EL (cell line): ENCODE data around the gene FKBP10.
A peak's percentile ranks its signal among the peaks of the same experiment; 100 is the strongest.
"Not testable (repeated sequence)": the region's sequence is repeated elsewhere in the genome, so short reads cannot be mapped to it uniquely, and the experiment has no call there.

ENCODE experiments used
- DNase-seq: peaks from one replicate; pipeline ENCODE4 v3.0.0-alpha.2; 2016

The FKBP10 gene, protein sequence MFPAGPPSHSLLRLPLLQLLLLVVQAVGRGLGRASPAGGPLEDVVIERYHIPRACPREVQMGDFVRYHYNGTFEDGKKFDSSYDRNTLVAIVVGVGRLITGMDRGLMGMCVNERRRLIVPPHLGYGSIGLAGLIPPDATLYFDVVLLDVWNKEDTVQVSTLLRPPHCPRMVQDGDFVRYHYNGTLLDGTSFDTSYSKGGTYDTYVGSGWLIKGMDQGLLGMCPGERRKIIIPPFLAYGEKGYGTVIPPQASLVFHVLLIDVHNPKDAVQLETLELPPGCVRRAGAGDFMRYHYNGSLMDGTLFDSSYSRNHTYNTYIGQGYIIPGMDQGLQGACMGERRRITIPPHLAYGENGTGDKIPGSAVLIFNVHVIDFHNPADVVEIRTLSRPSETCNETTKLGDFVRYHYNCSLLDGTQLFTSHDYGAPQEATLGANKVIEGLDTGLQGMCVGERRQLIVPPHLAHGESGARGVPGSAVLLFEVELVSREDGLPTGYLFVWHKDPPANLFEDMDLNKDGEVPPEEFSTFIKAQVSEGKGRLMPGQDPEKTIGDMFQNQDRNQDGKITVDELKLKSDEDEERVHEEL

GRCh38 chr17:41812381-41813151, at the start of gene FKBP10:
TSS of gene FKBP10 (plus strand) at chr17:41813004. CDS start at chr17:41813035, 31 bp downstream.
- peak; percentile 90 for DNase-seq

DNA sequence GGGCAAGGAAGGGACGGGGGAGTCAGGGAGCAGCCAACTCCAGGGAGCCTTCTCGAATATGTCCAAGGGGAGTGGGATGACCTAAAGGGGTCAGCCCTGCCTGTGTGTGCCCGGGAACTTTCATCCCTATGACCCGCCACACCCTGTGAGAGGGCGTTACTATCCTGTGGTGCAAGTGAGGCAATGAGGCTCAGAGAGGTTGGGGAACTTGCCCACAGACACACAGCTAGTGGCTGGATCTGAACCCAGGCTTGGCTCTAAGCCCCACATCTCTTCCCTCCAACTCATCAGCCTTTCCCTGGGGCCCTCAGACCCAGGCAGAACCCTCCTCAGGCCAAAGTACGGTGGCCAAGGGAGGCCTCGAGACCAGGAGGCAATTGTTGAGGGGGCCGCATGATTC, 49.5 kb upstream of the FKBP10 start:
- DNase-seq: no peak

DNA sequence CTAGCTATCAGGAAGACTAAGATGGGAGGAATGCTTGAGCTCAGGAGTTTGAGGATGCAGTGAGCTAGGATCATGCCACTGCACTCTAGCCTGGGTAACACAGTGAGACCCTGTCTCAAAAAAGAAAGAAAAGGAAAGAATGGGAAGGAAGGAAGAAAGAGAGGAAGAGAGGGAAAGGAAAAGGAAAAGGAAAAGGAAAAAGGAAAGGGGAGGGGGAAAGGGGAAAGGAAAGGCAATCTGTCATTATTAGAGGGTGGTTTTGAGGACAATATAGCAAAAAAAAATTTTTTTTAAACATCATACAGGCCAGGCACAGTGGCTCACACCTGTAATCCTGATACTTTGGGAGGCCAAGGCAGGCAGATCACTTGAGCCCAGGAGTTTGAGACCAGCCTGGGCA, 46.7 kb upstream of the FKBP10 start:
- no peak for DNase-seq

DNA sequence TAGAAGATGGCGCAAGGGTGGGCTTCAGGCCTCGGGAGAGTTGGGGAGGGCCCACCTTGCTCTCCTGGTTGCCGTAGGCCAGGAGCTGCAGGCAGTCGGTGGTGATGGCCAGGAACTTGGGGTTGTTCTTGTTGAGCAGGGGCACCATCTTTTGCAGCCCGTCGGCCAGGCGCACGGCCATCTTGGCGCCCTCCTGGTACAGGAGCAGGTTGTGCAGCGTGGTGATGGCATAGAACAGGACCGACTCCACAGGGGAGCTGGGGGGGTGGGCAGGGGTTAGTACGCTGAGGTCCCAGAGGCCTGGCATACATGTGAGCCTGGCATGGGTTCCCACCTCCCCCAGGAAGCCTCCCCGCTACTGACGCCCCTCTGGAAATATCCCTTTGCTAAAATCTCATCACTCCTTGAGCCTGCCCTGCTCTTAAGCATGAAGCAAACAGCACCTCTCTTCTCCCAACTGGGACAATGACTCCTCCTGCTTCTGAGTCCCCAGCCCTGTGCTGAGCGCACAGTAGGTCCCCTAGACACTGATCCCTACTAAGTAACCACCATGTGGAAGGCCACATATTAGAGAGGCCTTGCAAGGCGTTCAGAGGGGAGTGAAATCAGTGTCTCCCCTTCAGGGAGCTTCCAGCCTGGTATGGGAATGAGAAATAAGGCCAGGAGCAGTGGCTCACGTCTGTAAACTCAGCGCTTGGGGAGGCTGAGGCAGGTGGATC, 45.3 kb upstream of the FKBP10 start:
- no peak for DNase-seq

DNA sequence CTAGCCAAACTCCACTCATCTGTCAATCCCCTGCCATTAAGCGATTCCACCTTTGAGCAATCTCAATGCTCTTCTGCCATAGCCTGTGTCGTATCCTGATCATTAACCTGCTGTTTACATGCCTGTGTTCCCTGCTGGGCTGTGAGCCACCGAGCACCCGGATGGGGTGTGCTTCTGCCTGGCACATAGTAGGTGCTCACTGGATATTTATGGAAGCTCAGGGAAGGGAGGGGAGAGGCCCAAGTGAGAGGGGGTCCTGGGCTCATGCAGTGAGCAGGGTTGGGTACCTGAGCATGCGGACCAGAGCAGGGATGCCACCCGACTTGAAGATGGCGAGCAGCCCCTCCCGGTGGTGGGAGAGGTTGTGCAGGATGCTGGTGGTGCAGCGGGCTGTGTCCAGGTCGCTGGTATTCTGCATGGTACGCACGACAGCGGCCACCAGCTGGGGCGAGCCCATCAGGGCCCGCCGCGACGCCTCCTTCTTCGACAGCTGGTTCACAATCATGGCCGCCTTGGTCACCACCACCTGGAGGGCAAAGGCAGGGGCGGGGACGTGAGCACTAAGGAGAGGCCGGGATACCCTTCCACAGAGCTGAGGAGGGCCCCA, 44.0 kb upstream of the FKBP10 start:
- DNase-seq: no peak

DNA sequence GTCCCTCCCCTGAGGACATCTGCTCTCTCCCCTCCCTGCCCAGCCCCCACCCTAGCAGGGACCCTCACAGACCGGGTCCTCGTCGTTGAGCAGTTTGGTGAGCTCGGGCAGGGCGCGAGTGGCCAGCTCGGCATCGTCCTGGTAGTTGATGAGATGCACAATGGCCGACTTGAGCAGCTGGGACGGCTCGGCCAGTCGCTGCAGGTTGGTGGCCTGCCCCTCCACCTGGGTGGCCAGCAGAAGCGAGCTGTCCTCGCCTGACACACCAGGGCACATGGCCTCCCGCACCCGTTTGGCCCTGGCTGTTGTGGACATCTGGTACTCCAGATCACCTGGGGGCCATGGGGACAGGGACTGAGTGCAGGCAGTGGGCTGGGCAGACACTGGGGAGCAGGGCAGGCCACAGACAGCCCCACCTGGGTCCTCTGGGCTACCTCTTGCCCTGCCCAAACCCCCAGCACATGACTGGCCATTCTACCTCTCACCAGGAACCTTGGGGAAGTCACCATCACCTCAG, 43.4 kb upstream of the FKBP10 start:
- no peak for DNase-seq

DNA sequence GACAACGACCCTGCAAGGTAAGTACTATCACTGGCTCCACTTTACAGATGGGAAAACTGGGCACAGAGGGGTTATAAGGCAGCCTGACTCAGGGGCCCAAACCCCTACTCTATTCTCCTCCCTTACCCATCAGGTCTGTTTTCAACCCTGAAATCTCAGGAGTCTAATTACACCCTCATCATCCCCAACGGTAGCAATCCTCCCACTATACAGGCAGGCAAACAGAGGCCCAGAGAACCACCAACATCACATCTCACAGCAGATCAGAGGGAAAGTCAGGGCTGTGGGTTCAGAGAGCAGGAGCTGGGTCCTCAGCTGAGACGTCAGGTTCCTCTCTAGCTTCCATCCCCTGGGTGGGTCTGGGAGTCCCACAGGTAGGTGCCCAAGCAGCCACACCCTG, 42.8 kb upstream of the FKBP10 start:
- no peak for DNase-seq

DNA sequence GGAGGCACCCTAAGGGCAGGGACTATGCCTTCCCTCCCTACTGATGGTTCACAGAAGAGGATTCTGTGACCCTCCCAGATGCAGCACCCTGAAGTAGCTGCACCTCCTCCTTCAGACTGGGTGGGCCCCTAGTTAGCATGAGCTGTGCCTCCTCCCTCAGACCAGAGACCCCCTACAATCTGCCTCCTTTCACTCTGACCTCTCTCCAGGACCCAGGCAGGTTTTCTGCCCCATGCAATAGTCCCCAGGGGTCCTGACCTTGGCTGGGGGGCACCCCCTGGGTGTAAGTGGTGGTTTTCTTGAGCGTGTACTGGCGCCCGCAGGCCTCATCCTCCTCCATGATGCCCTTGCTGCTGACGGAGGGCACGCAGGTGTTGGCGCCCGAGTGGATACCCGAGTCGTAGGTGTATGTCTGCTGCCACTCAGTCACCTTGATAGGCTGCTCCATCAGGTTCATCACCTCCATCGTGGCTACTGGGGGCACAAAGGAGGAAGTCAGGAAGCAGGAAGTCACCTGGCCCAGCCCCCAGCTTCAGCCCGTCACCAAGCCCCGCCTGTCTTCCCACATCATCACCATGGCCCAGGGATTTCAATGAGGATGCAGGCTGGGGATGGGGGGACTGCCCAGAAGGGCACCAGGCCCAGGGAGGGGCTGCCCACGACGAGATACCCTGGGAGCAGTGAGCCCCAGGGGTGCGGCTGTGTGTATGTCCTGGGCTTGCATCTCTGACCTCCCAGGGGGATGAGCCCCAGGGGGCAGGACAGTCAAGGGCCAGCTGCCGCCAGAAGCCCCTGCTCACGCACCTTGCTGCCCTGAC, 41.2 kb upstream of the FKBP10 start:
- no peak for DNase-seq

- no peak for DNase-seq
Observed at GRCh38 chr17:41772218-41772585, 40.6 kb upstream of the FKBP10 start.

- DNase-seq: no peak
Observed at GRCh38 chr17:41772586-41773189, 40.1 kb upstream of the FKBP10 start.

GRCh38 chr17:41773190-41773588, 39.6 kb upstream of the FKBP10 start:
- DNase-seq: peak; percentile 86

DNA sequence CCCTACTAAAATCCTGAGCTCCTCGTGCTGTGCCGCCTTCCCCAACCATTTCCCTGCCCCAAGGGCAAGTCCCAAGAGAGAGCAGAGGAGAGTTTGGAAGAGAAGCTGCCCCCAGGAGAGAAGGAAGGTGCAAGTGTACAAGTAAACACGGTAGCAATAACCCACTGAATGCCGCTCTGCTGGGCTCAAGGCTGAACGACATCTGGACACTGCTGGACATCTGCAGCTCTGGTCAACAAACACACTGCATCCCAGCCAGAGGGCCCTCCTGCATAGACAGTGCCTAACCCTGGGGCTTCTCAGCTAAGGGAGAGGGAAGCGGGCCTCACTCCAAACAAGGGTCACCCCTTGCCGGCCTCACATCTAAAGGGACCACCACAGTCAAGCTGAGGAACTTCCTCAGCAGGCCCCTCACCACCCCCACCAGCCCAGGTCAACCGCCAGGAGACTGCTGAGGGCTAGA, 39.0 kb upstream of the FKBP10 start:
- no peak for DNase-seq

- DNase-seq: no peak
Observed at GRCh38 chr17:41775394-41776226, 37.2 kb upstream of the FKBP10 start.

DNA sequence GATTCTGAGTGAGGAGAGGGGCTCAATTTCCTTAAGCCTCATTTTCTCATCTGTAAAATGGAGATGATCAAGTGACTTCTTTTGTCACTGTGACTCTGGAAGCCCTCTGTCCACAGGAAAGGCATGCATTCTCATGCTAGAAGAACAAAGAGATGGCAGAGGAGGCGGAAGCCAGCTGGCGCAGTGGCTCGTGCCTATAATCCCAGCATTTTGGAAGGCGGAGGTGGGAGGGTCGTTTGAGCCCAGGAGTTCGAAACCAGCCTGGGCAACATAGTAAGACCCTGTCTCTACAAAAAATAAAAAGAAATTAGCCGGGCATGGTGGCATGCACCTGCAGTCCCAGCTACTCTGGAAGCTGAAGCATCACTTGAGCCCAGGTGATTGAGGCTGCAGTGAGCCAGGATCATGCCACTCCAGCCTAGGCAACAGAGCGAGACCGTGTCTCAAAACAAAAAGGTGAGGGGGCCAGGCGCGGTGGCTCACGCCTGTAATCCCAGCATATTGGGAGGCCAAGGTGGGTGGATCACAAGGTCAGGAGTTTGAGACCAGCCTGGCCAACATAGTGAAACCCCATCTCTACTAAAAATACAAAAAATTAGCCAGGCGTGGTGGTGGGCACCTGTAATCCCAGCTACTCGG, 36.4 kb upstream of the FKBP10 start:
- not testable (repeated sequence) for DNase-seq

DNA sequence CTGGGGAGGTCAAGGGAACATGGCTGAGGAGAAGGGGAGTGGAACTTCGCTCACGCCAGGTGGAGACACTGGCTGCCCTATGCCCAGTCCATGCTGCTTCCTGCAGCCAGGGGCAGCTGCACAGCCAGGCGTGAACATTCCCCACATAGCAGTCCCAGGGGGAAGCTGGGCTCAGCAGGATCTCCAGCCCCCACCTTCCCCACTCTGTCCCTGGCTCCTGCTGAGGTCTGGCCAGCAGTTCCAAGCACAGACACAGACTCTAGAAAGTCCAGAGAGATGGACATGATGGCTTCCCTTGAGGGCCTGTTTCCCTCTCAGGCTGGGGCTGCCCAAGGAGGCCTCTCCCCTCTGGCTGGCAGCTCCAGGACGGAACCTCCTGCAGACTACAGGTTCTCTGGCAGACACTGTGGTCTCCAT, 35.6 kb upstream of the FKBP10 start:
- no peak for DNase-seq

DNA sequence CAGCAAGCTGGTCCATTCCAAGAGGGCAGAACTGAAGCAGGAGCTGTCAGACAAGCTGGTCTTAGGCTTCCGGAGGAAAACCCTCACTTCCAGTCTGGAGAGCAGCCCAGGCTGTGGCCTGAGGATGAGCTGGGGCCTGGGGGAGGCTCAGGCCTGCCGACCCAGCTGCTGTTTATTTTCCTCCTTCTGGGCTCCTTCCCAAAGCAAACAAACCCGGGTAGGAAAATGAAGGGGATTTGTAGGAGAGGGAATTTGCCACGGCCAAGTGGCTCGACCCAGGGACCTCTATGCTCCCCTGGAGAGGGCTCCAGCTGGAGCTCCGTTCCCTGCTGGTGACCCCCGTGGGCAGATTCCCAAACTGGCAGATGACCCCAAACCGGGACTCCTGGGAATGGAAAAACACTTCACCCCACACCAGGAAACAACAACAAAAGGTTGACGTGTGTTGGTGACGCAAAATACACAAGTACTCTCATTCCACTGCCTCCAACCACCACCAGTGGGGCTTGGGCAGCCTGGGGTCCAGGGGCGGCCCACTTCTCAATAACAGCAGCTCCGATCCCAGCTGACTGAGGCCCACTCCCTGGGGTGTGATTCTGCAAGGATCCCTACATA, 35.1 kb upstream of the FKBP10 start:
- peak; percentile 91 for DNase-seq

GRCh38 chr17:41779954-41780353, 32.9 kb upstream of the FKBP10 start:
- DNase-seq: no peak

- no peak for DNase-seq
Observed at GRCh38 chr17:41781404-41782110, 31.2 kb upstream of the FKBP10 start.
